GM19239 (cell line): ENCODE data around the gene PRDX1.
"Not testable (repeated sequence)": the region's sequence is repeated elsewhere in the genome, so short reads cannot be mapped to it uniquely, and the experiment has no call there.

Experiments
- DNase-seq: peaks from one replicate; pipeline ENCODE4 v3.0.0; 2011; ENCODE audit warnings: low spot score; ENCODE audit not compliant: insufficient read length
- FAIRE-seq: peaks from 2 replicates; lab custom pipeline; 2011; peaks lifted over from hg19 to GRCh38; lab: Jason Lieb, UNC

PRDX1 gene

DNA sequence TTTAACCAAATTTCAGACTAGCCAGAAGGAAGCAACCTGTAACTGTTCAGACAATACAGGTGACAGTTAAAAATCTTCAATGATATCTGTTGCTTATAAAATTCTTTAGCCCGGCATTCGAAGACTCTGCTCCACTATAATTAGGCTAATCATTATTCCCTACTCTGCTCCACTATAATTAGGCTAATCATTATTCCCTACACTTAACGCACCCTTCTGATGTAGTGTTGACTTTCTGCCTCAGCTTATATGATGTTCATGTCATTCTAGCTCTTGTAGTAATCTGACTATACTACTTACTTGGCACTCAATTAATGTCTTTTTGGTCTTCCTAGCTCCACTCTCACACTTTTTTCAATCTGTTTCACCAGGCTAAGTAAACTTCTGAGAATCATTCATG is 44.0 kb downstream of the PRDX1 start:
- DNase-seq: no peak
- no peak for FAIRE-seq

DNA sequence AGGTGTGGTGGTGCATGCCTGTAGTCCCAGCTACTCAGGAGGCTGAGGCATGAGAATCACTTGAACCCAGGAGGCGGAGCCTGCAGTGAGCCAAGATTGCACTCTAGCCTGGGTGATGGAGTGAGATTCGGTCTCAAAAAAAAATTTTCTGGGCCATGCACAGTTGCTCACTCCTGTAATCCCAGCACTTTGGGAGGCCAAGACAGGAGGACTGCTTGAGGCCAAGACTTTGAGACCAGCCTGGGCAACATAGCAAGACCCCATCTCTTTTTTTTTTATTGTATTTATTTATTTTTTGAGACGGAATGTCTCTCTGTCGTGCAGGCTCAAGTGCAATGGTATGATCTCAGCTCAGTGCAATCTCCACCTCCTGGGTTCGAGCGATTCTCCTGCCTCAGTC is 47.5 kb downstream of the PRDX1 start:
- not testable (repeated sequence) for DNase-seq, FAIRE-seq

DNA sequence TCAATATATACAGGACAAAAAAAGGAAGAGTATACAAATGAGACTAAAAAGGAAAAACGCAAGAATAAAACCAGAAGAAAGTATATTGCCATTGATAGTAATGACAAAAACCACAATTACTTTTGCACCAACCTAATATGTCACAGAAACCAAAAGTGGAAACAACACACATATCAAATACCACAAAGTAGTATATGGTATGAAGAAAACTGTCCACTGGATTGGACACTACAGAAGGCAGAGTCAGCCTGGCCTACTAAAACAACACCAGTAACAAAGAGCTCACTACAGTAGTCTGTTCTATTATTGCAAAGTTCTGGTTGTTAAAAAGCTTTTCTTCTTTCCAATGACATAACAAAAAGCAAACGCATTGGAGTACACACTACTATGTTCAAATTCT is 48.4 kb downstream of the PRDX1 start:
- peak; percentile 77 for FAIRE-seq

DNA sequence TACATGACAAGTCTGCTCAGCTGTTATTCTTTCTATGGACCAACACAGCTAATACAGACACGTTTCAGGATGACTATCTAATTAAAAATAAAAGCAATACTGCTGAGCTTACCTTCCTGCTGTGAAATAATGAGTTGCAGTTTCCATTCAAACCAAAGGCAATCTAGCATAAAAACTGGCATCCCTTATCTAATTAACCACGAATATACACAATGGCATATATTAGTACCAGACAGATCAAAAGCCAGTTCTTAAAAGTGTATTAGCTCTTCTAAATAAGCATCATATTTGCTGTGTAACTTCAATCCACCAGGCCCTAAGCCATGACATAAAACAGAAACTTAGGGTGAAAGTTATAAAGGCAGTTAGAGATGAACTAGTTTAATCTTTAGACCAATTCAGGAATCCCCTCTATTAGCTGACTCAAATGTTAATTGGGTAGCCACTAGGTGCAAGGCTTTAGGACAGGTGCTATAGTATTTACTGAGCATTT is 51.3 kb downstream of the PRDX1 start:
- no peak for DNase-seq
- FAIRE-seq: peak; percentile 84

More for the DNA sequence above, 48.4 kb downstream of the PRDX1 start:
- DNase-seq: no peak

DNA sequence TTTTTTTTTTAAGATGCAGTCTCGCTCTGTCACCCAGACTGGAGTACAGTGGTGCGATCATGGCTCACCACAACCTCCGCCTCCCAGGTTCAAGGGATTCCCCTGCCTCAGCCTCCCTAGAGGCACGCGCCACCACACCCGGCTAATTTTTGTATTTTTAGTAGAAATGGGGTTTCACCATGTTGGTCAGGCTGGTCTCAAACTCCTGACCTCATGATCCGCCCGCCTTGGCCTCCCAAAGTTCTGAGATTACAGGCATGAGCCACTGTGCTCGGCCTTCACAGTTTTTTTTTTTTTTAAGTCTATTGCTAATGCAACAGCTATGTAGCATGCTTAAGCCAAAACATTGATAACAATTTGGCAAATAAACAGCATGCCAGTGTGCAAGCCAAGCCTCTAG is 54.3 kb downstream of the PRDX1 start:
- DNase-seq: not testable (repeated sequence)
- peak; percentile 44 for FAIRE-seq

DNA sequence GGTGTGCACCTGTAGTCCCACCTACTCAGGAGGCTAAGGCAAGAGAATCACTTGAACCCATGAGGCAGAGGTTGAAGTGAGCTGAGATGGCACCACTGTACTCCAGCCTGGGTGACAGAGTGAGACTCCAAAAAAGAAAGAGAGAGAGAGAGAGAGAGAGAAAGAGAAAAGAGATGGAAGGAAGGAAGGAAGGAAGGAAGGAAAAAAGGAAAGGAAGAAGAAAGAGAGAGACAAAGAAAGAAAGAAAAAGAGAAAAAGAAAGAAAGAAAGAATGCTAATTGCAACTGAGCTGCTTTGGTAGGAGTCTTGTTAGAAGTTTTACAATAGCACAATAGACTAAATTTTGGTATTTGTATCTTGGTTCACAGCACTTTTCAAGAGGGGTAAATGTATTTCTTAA is 56.4 kb downstream of the PRDX1 start:
- DNase-seq (no peak), FAIRE-seq (no peak)
